Measurements from ENCODE around the gene MCTP2. TPM values are rescaled to one million over a fixed set of nuclear protein-coding genes. Genes with fewer than 3 reads are reported as not detected.

Gene MCTP2
- total RNA-seq, 2 experiments from 2014 or later: 26.1 to 28.5 TPM

DNA sequence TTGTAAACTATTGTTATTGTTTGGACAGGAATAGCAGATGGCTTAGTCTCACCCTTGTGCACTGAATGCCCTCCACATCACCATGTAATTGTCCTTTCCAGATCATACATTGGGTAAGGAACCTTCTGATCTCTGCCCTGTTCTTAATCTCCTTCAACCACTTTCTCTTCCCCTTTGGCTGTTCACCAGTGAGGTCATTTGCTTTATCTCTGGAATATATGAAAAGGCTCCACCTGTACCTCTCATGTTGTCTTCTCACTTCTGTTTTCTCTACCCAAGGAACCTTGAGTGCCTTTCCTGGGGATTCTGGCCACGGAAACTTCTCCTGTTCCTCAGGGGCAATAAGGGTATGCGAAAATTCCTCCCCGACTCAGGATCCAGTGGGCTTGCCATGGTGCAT, 28.5 kb downstream of the MCTP2 start:
- Mint-ChIP-seq H3K27me3 (no peaks in the 10 kb centered on the region), H3K9me3 (no peaks in the 10 kb centered on the region), H3K36me3 (peaks cover 28% of the 10 kb centered on the region), H3K4me3 (no peak overlapping the region), H3K27ac (no peak overlapping the region), H3K4me1 (peaks cover 31% of the 10 kb centered on the region)
- POLR2A ChIA-PET: no interaction called here
- no peak for ATAC-seq (ENCODE audit: low read depth)
- DNase-seq: no peak

DNA sequence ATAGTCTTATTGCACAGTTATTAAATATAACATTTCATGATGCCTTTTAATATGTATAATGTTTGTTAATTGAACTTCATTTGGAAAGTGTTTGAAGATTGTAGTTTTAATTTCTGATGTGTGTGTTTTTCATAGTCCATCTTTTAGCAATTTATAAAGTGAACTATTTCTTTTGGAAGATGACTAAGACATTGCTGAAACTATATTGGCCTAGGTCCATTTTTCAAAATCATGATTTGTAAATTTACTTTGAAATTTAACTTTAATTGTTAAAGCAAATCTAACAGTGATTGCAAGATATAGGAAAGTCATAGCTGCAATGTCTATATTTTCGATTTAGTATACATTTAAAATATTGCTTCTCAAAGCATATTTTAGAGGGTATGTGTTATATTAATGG, 30.8 kb downstream of the MCTP2 start:
- H3K4me1 Mint-ChIP-seq: peaks cover 31% of the 10 kb centered on the region
- peaks cover 25% of the 10 kb centered on the region for H3K36me3 Mint-ChIP-seq
- H3K4me3 Mint-ChIP-seq: no peak overlapping the region
- no peaks in the 10 kb centered on the region for H3K9me3 Mint-ChIP-seq
- ATAC-seq (ENCODE audit: low read depth) (no peak), DNase-seq (no peak)
- POLR2A ChIA-PET: no interaction called here
- no peak overlapping the region for H3K27ac Mint-ChIP-seq
- no peaks in the 10 kb centered on the region for H3K27me3 Mint-ChIP-seq

DNA sequence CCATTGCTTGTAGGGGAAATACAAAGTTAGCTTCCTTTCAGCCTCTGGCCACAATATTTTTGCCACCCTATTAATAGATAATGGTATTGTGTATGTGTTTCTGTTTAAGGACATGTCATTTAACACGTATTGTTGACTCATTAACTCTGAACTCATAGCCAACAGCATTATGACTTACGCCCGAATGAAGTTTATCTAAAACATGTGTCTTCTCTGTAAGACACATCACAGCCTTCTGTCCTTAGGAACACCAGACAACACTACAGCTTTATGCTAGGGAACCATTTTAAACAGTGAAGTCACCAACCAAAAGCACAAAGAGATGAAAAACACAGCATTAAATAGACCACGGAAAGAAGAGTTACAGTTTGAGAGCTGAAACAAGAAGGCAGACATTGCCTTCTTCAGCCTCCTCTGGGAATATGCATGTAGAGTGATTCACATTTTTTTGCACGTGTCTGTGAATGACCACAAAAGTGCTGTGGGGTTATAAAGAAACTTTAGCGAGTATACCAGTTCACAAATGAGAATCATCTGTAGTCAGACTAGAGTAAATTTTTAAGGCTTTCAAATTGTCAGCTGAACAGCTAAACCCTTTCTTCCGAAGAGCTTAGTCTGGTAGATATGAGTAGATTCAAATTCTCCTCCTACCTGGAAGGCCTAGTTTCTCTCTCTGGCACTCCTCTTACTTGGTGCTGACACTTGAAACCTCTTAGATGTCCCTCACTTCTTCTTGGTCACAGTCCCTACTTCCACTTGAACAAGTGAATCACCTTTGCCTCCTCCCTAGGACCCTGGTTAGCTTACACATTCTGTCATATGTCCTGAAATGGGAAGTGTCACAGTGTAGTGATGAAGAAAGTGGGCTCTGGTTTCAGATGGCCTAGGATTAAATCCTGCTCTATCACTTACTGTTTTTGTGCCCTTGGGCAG, 32.2 kb downstream of the MCTP2 start:
- ATAC-seq (ENCODE audit: low read depth) (no peak), DNase-seq (no peak)
- H3K4me3 Mint-ChIP-seq: no peak overlapping the region
- H3K27ac Mint-ChIP-seq: no peak overlapping the region
- H3K9me3 Mint-ChIP-seq: peaks cover 2% of the 10 kb centered on the region
- H3K27me3 Mint-ChIP-seq: no peaks in the 10 kb centered on the region
- POLR2A ChIA-PET: no interaction called here
- peaks cover 29% of the 10 kb centered on the region for H3K36me3 Mint-ChIP-seq
- H3K4me1 Mint-ChIP-seq: peaks cover 31% of the 10 kb centered on the region

DNA sequence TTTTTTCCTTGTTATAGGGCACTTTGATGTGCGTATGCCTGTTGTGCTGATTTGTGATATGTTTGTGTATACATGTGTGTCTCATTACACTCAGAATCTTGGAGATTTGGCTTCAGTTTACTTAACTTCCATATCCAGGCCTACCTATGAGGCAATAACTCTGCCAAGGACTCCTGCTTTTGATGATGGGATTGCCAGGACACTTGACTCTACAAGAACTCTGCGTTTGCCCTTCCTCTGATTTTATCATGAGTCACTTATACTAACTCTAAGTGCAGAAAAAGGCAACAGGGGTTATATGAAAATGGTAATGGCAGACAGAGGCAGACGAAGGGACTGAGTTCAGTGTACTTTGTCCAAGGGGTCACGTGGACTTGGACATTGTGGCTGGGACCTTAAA, 33.6 kb downstream of the MCTP2 start:
- Mint-ChIP-seq H3K9me3 (peaks cover 2% of the 10 kb centered on the region), H3K27ac (no peak overlapping the region), H3K27me3 (no peaks in the 10 kb centered on the region), H3K4me3 (no peak overlapping the region), H3K36me3 (peaks cover 28% of the 10 kb centered on the region), H3K4me1 (peaks cover 29% of the 10 kb centered on the region)
- no peak for ATAC-seq (ENCODE audit: low read depth)
- DNase-seq: no peak
- POLR2A ChIA-PET: no interaction called here

DNA sequence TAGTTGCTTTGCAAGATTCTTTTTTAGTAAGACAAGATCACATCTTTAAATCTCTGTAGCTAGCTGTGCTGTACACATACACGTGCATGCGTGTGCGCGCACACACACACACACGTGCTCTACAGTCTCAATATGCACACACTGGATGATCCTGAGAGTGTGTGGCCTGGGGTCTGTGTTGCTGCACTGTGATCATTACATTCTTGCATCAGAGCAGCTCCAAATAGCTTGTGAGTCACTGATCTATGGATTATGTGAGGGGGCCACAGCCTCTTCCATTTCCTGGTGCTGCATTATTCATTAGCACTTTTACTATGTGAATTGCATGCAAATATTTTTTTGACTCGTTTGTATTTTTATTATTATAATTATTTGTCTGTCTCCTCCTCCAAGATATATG, 34.6 kb downstream of the MCTP2 start:
- no peak for ATAC-seq (ENCODE audit: low read depth)

DNA sequence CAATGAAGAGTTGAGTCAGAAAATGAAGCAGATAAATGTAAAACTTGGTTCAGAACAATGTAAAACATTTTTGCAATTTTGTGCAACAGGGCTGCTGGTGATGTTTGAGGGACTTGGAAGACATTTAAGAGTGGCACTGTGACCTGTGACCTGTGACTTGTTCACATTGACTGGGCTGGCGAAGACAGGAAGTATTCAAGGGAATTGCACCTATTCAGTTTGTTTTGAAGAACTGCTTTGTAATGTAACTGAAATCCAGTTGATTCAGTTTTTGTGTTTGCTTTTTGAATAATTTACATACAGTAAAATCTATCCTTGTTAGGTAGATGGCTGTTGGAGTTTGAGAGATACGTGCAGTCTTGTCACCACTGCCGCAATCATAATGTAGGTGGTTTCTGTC, 35.4 kb downstream of the MCTP2 start:
- Mint-ChIP-seq H3K36me3 (peaks cover 17% of the 10 kb centered on the region), H3K27me3 (no peaks in the 10 kb centered on the region), H3K27ac (no peak overlapping the region), H3K4me1 (peaks cover 25% of the 10 kb centered on the region), H3K4me3 (no peak overlapping the region), H3K9me3 (peaks cover 2% of the 10 kb centered on the region)
- ATAC-seq (ENCODE audit: low read depth) (no peak), DNase-seq (no peak)
- POLR2A ChIA-PET: no interaction called here

More for the DNA sequence above, 34.6 kb downstream of the MCTP2 start:
- no peak for DNase-seq
- Mint-ChIP-seq H3K4me3 (no peak overlapping the region), H3K27me3 (no peaks in the 10 kb centered on the region), H3K9me3 (peaks cover 2% of the 10 kb centered on the region), H3K27ac (no peak overlapping the region), H3K4me1 (peaks cover 26% of the 10 kb centered on the region), H3K36me3 (peaks cover 20% of the 10 kb centered on the region)
- POLR2A ChIA-PET: no interaction called here

DNA sequence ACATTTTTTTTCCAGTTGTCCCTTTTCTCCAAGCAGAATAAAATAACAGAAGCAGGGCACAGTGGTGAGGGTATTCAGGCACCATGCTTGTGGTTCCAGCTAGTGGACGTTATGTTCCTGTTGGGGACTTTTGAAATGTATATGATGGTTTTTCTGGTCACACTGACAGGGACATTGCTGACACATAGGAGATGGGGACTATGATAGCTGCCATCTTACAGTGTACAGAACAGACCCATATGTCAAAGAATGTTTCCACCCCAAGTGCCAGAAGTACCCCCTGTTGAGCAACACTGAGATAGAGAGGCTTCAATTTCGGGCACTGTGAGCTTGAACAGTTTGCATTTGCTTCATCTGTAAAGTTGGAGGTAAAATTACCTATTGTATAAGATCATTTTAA, 38.6 kb downstream of the MCTP2 start:
- POLR2A ChIA-PET: interaction anchor here (0.7 kb wide), 1 partner anchor 38 kb away, joined by 3 read pairs; the partner anchor contains the start of gene MCTP2

DNA sequence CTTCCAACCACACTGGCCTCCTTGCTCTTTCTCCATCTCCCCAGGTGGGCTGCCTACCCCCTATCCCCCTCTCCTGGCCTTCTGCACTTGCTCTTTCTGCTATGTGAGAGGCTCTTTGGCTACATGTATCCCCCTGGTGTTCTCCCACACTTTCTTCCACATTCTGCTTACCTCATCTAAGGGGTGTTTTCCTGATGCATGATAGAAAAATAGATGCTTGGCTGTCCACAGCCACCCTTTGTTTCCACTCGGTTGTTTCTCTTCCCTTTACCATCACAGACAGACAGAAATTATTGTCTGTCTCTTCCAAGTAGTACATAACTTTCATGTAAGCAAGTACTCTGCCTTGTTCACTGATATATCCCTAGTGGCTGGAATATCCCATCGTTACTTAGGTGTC, 39.2 kb downstream of the MCTP2 start:
- Mint-ChIP-seq H3K36me3 (peaks cover 22% of the 10 kb centered on the region), H3K4me1 (peaks cover 23% of the 10 kb centered on the region), H3K27ac (no peak overlapping the region), H3K27me3 (no peaks in the 10 kb centered on the region), H3K9me3 (peaks cover 8% of the 10 kb centered on the region), H3K4me3 (no peak overlapping the region)
- DNase-seq (no peak), ATAC-seq (ENCODE audit: low read depth) (no peak)
- POLR2A ChIA-PET: no interaction called here

More for the DNA sequence above, 38.6 kb downstream of the MCTP2 start:
- ATAC-seq (ENCODE audit: low read depth) (no peak), DNase-seq (no peak)
- Mint-ChIP-seq H3K36me3 (peaks cover 22% of the 10 kb centered on the region), H3K27me3 (no peaks in the 10 kb centered on the region), H3K27ac (no peak overlapping the region), H3K4me1 (peaks cover 23% of the 10 kb centered on the region), H3K9me3 (peaks cover 6% of the 10 kb centered on the region), H3K4me3 (no peak overlapping the region)

DNA sequence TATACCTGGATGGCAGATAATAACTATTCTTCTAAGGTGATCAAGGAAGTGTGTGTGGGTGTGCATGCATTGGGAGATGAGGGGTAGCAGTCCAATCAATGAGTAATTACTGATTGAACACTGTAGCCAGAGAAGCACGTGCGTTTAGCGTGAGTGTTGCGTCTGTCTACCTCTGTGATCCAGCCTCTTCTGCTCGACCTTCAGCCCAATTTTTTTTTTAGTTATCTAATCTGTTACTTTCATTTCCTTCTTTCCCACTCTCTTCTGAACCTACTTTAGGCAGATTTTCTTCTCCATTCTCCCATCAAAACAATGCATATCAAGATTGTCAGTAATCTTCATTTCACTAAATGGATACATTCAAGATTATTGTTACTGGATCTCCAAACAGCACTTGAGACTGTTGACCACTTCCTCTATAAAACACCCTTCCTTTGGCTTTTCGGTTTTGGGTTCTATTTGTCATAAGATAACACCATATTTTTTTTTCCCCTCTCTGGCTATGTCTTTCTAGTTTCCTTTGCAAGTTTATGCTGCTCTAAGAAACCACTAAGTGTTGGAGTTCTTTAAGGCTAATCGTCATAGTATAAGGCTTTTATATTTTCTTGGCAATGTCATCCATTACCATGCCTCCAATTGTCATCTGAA, 41.0 kb downstream of the MCTP2 start:
- DNase-seq: no peak
- no peak overlapping the region for H3K27ac Mint-ChIP-seq
- H3K36me3 Mint-ChIP-seq: peaks cover 18% of the 10 kb centered on the region
- ATAC-seq (ENCODE audit: low read depth): peak; percentile 82
- H3K4me1 Mint-ChIP-seq: peaks cover 10% of the 10 kb centered on the region
- H3K4me3 Mint-ChIP-seq: no peak overlapping the region
- no peaks in the 10 kb centered on the region for H3K27me3 Mint-ChIP-seq
- peaks cover 8% of the 10 kb centered on the region for H3K9me3 Mint-ChIP-seq
- POLR2A ChIA-PET: no interaction called here

DNA sequence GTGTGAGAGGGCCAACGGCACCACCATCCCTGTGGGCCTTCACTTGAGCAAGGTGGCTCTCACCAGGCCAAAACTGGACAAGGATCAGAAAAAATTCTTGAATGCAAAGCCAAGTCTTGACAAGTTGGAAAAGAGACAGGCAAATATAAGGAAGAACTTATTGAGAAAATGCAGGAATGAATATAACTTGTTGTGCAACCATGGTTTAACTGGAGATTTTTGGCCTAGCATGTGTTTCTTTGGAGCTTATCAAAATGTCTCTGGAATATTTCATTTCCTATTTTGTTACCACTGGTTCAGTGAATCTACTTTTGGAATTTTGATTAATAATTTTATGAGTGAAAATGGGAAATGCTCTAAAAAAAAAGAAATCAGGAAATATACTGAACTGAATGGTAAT, 42.5 kb downstream of the MCTP2 start:
- DNase-seq: no peak
- Mint-ChIP-seq H3K27ac (no peak overlapping the region), H3K36me3 (peaks cover 25% of the 10 kb centered on the region), H3K4me3 (no peak overlapping the region), H3K4me1 (peaks cover 13% of the 10 kb centered on the region), H3K27me3 (no peaks in the 10 kb centered on the region), H3K9me3 (peaks cover 6% of the 10 kb centered on the region)
- POLR2A ChIA-PET: no interaction called here
- no peak for ATAC-seq (ENCODE audit: low read depth)

DNA sequence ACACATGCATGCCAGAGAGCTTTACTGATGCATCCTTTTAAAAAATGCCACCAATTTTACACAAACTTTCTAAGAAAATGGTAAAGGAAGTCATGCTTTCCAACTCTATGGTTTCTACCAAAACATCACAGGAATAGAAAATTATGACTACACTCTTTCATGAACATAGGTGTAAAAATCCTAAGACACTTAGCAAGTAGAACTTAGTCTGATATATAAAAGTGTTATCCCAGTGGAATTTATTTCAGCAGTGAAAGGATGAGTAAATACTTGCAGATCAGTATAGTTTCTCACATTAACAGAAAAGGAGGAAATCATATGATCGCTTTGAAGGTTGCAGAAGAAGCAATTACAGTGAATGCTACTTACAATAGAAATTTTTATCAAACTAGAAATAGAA, 43.4 kb downstream of the MCTP2 start:
- Mint-ChIP-seq H3K36me3 (peaks cover 27% of the 10 kb centered on the region), H3K27me3 (no peaks in the 10 kb centered on the region), H3K27ac (no peak overlapping the region), H3K4me3 (peak overlapping the region; percentile 20), H3K4me1 (peaks cover 20% of the 10 kb centered on the region), H3K9me3 (peaks cover 6% of the 10 kb centered on the region)
- ATAC-seq (ENCODE audit: low read depth) (no peak), DNase-seq (no peak)
- POLR2A ChIA-PET: no interaction called here

DNA sequence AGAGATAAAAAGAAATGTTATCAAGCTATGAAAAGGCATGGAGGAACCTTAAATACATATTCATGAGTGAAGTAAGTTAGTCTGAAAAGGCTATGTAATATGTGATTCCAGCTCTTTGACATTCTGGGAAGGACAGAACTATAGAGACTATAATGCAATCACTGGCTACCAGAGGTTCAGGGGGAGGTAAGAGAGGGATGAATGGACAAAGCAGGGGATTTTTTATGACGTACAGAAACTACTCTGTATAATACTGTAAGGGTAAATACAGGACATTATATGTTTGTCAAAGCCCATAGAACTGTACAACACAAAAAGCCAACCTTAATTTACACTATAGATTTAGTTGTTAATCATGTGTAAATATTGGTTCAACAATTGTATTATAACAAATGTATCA, 46.1 kb downstream of the MCTP2 start:
- DNase-seq (no peak), ATAC-seq (ENCODE audit: low read depth) (no peak)
- no peak overlapping the region for H3K4me3 Mint-ChIP-seq
- H3K27me3 Mint-ChIP-seq: no peaks in the 10 kb centered on the region
- H3K9me3 Mint-ChIP-seq: peaks cover 13% of the 10 kb centered on the region
- no peak overlapping the region for H3K27ac Mint-ChIP-seq
- H3K36me3 Mint-ChIP-seq: peaks cover 47% of the 10 kb centered on the region
- POLR2A ChIA-PET: no interaction called here
- H3K4me1 Mint-ChIP-seq: peaks cover 28% of the 10 kb centered on the region

DNA sequence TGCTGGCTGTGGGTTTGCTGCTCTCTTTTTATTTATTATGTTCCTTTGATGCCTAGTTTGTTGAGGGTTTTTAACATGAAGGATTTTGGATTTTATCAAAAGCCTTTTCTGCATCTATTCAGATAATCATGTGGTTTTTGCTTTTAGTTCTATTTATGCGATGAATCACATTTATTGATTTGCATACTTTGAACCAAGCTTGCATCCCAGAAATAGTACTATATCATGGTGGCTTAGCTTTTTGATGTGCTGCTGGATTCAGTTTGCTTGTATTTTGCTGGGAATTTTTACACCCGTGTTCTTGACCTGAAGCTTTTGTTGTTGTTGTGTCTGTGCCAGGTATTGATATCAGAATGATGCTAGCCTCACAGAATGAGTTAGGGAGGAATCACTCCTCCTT, 48.4 kb downstream of the MCTP2 start:
- POLR2A ChIA-PET: no interaction called here
- Mint-ChIP-seq H3K27me3 (no peaks in the 10 kb centered on the region), H3K27ac (no peak overlapping the region), H3K36me3 (peaks cover 52% of the 10 kb centered on the region), H3K9me3 (peaks cover 11% of the 10 kb centered on the region), H3K4me3 (no peak overlapping the region), H3K4me1 (peaks cover 25% of the 10 kb centered on the region)
- no peak for ATAC-seq (ENCODE audit: low read depth)
- no peak for DNase-seq

DNA sequence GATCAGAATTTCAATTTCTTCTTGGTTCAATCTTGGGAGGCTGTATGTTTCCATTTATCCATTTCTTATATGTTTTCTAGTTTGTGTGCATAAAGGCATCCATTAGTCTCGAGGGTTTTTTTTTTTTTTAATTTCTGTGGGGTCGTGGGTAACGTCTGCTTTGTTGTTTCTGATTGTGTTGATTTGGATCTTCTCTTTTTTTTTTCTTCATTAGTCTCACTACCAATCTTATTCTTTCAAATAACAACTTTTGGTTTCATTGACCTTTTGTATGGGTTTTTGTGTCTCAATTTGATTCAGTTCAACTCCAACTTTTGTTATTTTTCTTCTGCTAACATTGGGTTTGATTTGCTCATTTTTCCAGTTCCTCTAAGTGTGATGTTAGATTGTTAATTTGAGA, 48.9 kb downstream of the MCTP2 start:
- ATAC-seq (ENCODE audit: low read depth): no peak
- H3K27ac Mint-ChIP-seq: no peak overlapping the region
- H3K4me3 Mint-ChIP-seq: no peak overlapping the region

More for the DNA sequence above, 48.9 kb downstream of the MCTP2 start:
- DNase-seq: no peak
- Mint-ChIP-seq H3K36me3 (peaks cover 50% of the 10 kb centered on the region), H3K4me1 (peaks cover 23% of the 10 kb centered on the region), H3K9me3 (peaks cover 9% of the 10 kb centered on the region), H3K27me3 (no peaks in the 10 kb centered on the region)
- POLR2A ChIA-PET: no interaction called here
